CD4-positive, alpha-beta T cell treated with Interleukin-17A for 1 hour (primary cell): Measurements from ENCODE around the gene METTL26.

Experiments used
- DNase-seq: peaks from one replicate; pipeline ENCODE4 v3.0.0-alpha.2; 2020

The METTL26 gene

GRCh38 chr16:674968-675883 lies 39.1 kb upstream of the METTL26 start, which contains the start of gene RHBDL1:
TSS of gene RHBDL1 (plus strand) at chr16:675671. CDS start at chr16:675791, 120 bp downstream.
- no peak for DNase-seq

DNA sequence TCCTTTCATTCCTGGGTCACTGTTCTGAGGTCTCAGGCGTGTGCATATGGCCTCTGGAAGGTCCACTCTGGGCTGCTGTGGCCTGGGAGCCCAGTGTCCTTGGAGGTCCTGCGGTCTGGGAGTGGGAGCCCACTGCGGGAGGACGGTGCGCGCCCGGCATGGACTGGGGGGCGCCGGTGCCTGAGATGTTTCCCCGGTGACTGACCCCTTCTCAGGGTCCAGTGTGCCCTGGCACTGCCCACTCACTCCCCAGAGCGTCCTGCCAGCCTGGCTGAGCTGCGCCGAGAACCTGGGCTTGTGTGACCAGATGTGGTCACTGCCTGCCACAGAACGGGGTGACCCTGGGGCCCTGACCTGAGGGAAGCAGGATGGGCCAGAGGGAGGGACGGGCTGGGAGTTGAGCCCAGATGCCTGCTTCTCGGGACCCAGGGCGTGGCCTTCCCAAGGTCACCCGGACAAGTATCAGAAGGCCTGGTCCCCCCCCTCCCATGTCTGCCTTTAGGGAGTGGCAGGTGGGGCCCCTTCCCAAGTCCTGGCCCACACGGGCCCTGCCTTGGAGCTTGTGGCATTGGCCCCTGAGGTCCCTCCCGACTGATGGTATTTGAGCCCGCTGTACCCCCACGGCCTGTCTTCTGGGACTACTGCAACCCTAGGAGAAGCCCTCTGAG lies 38.2 kb upstream of the METTL26 start:
- no peak for DNase-seq

DNA sequence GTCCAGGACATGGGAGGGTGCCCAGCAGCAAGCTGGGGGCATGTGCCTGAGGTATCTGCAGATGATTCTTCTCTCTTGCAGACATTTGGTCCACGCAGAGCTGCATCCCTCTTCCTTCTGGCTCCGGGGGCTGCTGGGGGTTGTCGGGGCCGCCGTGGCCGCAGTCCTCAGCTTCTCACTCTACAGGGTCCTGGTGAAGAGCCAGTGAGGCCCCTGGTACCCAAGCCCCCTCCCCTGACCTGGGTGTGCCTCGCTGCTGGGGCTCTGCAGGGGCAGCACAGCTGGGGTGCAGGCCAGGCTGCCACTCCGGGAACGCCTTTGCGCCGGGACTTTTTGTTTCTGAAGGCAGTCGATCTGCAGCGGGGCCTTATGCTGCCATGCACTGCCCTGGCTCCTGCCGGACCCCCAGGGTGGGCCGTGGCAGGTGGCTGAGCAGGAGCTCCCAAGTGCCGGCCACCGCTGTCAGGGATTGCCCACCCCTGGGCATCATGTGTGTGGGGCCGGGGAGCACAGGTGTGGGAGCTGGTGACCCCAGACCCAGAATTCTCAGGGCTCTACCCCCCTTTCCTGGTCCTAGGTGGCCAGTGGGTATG lies 37.4 kb upstream of the METTL26 start:
- DNase-seq: no peak

DNA sequence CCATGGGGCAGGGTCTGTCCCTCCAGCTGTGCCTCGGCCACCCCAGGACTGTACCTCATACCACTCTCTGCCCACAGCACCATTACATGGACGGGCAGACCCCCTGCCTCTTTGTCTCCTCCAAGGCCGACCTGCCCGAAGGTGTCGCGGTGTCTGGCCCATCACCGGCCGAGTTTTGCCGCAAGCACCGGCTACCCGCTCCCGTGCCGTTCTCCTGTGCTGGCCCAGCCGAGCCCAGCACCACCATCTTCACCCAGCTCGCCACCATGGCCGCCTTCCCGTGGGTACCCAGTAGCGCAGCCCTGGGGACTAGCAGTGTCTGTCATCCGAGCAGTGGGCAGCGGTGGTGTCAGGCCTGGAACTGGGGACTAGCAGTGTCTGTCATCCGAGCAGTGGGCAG lies 36.7 kb upstream of the METTL26 start:
- DNase-seq: no peak

GRCh38 chr16:672371-672770 lies 36.3 kb upstream of the METTL26 start:
- no peak for DNase-seq

GRCh38 chr16:671353-672131 lies 35.4 kb upstream of the METTL26 start:
- DNase-seq: no peak

GRCh38 chr16:670485-671352 lies 34.6 kb upstream of the METTL26 start:
- DNase-seq: no peak

DNA sequence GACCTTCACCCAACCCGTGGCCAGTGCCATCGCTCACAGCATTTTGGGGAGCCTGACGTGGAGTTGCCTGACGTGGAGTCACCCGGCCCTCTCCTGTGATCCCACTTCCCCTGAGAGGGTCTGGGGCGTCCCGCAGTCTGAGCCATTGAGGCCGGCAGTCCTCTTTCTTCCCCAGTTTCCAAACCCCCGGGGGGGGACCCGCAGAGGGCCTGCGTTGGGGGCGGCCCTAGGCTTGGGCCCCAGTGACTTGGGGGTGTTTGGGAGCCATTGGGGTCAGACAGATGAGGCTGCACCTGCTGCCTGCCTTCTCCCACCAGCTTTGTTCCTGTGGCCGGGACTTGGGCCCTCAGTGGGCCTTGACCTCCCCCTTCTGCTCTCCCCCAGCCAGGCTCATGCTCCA lies 33.6 kb upstream of the METTL26 start:
- no peak for DNase-seq

GRCh38 chr16:668519-669171 lies 32.5 kb upstream of the METTL26 start:
- no peak for DNase-seq

GRCh38 chr16:667780-668518 lies 31.8 kb upstream of the METTL26 start, which contains the start of gene RHOT2:
TSS of gene RHOT2 (plus strand) at chr16:668132. CDS start at chr16:668200, 68 bp downstream.
- peak; percentile 93 for DNase-seq

DNA sequence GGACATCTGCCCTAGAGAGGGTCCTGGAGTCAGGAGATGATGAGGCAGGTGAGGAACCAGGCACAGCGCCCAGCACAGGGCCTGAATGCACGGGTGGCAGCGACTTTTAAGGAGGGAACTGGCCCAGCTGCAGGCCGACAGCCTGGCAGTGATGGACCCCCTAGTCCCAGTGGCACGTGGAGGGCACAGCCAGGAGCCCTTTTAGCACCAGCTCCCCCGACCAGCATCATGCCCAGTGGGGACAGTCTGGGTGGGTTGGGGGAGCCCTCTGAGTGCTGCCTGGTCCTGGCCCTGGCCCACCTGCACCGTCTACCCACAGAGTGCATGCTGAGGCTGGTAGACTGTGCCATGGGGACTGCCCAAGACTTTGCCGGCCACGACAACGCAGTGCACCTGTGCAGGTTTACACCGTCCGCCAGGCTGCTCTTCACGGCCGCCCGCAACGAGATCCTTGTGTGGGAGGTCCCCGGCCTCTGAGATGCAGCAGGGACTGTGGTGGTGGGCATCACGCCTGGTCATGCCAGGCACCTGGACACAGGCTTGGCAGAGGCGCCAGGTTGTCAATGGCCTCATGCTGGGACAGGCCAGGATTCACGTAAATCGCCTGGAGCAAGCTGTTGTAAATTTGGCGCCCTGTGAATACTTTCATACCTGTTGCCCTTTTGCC lies 31.1 kb upstream of the METTL26 start:
- DNase-seq: no peak

- DNase-seq: no peak
Observed at GRCh38 chr16:666572-666971, 30.5 kb upstream of the METTL26 start.

DNA sequence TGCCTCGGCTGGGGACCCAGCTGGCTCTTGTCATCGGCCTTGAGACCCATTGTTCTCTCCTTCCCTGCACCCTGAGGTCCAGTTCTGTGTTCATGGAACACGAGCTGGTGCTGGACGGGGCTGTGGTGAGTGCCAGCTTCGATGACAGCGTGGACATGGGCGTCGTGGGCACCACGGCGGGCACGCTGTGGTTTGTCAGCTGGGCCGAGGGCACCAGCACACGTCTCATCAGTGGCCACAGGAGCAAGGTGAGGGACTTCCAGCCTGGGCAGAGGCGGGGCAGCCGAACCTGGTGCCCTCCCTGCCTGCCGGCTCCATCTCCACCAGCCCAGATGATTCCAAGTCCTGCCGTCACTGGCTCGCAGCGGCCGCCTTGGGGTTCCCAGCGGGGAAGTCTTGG lies 26.5 kb upstream of the METTL26 start:
- DNase-seq: no peak

- DNase-seq: no peak
Observed at GRCh38 chr16:662095-662494, 26.0 kb upstream of the METTL26 start.

GRCh38 chr16:661184-661821 lies 25.2 kb upstream of the METTL26 start:
- DNase-seq: no peak

DNA sequence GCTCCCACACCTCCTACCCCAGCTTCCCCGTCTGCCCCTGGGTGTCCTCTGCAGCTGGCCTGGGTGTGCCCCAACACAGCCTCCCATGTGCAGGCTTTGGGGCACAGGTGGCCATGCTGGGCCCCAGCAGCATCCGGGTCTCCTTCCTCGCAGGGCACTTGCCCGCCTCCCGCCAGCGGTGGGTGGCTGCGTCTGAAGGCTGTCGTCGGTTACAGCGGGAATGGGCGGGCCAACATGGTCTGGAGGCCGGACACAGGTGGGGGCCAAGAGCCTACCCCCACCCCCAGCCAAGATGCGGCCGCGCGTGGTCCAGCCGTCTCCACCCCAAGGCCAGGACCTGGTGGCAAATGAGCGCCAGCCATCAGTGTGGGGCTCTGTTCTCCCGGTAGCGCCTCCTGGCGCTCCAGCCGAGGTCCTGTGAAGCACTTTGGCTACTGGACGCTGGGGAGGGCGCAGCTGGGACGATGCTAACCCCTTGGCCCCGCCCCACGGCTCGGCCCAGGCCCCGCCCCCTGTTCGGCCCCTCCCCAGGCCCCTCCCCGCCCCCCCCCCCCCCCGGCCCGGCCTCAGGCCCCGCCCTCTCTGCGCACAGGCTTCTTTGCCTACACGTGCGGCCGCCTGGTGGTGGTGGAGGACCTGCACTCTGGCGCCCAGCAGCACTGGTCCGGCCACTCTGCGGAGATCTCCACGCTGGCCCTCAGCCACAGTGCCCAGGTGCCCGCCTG lies 24.5 kb upstream of the METTL26 start:
- DNase-seq: peak; percentile 69

DNA sequence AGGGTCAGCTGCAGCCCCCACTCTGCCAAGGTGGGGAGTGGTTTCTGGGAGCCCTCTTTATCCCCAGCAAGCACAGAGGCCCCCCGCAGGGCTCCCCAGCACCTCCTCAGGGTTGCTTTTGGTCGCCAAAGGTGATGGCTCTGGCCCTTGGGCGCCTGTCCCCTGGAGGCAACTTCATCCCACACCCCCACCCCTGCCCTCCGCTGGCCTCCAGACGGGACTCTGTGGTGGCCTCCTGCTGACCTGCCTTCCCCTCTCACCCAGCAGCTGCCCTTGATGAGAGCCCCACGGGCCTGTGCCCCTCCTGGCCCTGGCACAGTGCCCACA lies 24.0 kb upstream of the METTL26 start:
- no peak for DNase-seq

DNA sequence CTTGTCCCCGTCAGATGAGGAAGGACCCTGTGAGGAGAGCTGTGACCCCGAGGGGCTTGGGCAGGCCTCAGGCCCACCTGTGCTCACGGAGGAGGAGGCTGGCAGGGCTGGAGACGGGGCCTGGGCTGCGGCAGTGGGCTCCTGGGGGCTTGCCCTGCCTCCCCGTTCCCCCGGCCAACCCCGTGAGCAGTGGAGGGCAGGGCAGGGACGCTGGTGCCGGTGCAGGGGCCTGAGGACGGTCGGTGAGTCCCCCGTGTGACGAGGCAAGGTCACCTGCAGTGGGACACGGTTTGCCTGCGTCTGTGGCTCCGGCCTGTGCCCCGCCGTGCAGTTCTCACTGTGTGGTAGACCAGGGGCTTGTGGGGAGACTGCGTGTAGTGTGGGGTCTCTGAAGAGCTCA lies 23.5 kb upstream of the METTL26 start:
- no peak for DNase-seq
